Endodermal cell (in vitro differentiated cells): ENCODE results near the gene SPIN3. TPM values are rescaled to one million over a fixed set of nuclear protein-coding genes. Genes with fewer than 3 reads are reported as not detected.
"Not testable (repeated sequence)": the region's sequence is repeated elsewhere in the genome, so short reads cannot be mapped to it uniquely, and the experiment has no call there.

Experiments
- DNase-seq: peaks from one replicate; pipeline ENCODE4 v3.0.0-alpha.2; 2017
- H3K27ac ChIP-seq: 2 replicates; pipeline ENCODE4 v1.5.1; 2013; ENCODE audit warnings: mild to moderate bottlenecking, low read depth, low read length, moderate library complexity
- H3K27me3 ChIP-seq: 2 replicates; pipeline ENCODE4 v1.6.1; 2013; ENCODE audit warnings: mild to moderate bottlenecking, low read length, moderate library complexity; ENCODE audit not compliant: insufficient read depth, control insufficient read depth, poor library complexity, severe bottlenecking
- H3K36me3 ChIP-seq: 2 replicates; pipeline ENCODE4 v1.7.0; 2013; ENCODE audit warnings: mild to moderate bottlenecking, low read length, moderate library complexity; ENCODE audit not compliant: control insufficient read depth, insufficient read depth
- H3K4me1 ChIP-seq: one replicate; pipeline ENCODE4 v1.7.0; 2013; ENCODE audit warnings: low read length; ENCODE audit not compliant: control insufficient read depth, insufficient read depth
- H3K4me3 ChIP-seq: 2 replicates; pipeline ENCODE4 v1.5.1; 2013; ENCODE audit warnings: mild to moderate bottlenecking, low read length, moderate library complexity
- H3K9ac ChIP-seq: 2 replicates; pipeline ENCODE4 v1.6.1; 2013; ENCODE audit warnings: mild to moderate bottlenecking, low read length, moderate library complexity; ENCODE audit not compliant: poor library complexity, severe bottlenecking; ENCODE audit errors: extremely low read depth
- H3K9me3 ChIP-seq: 2 replicates; pipeline ENCODE4 v1.6.1; 2013; ENCODE audit warnings: mild to moderate bottlenecking, low read length, moderate library complexity; ENCODE audit not compliant: control insufficient read depth
- H3K27ac Mint-ChIP-seq: 2 replicates; pipeline ENCODE4 v1.8.0; 2020; ENCODE audit warnings: mixed read lengths
- H3K27me3 Mint-ChIP-seq: 2 replicates; pipeline ENCODE4 v1.8.0; 2021; ENCODE audit warnings: mild to moderate bottlenecking, mixed read lengths; ENCODE audit not compliant: insufficient read depth
- H3K36me3 Mint-ChIP-seq: 2 replicates; pipeline ENCODE4 v1.8.0; 2020; ENCODE audit warnings: low read depth, mixed read lengths
- H3K4me1 Mint-ChIP-seq: 2 replicates; pipeline ENCODE4 v1.8.0; 2020; ENCODE audit warnings: mixed read lengths
- H3K4me3 Mint-ChIP-seq: 2 replicates; pipeline ENCODE4 v1.8.0; 2020; ENCODE audit warnings: mild to moderate bottlenecking, moderate library complexity, mixed read lengths
- H3K9me3 Mint-ChIP-seq: 2 replicates; pipeline ENCODE4 v1.8.0; 2020; ENCODE audit warnings: mild to moderate bottlenecking, mixed read lengths
- WGBS, 2 experiments: methylation state at CpG; one replicate each; pipeline versions ENCODE4 v1.1.5 to v1.1.7; 2013; ENCODE audit warnings: missing lambda C conversion rate in 2 of 2, mixed read lengths in 1 of 2; ENCODE audit not compliant: insufficient coverage in 1 of 2, insufficient read length in 1 of 2; 5-methylcytosine and 5-hydroxymethylcytosine counted together
- long read RNA-seq, 4 experiments: library from polyadenylated mRNA in 2 of 4; library from RNA in 1 of 4; library from capped mRNA in 1 of 4; stranded (forward) in 3 of 4; unstranded in 1 of 4; transcript quantifications; one replicate each; pipeline ENCODE4 v2.0.0, GENCODE V29; 2020 to 2021; ENCODE audit warnings: inconsistent platforms in 1 of 4
- polyA plus RNA-seq, 2 experiments: library from polyadenylated mRNA; stranded (reverse); fragments of 50-300 nt; gene quantifications; one replicate each; pipeline ENCODE4 v1.2.3, GENCODE V29; 2013
- total RNA-seq, 2 donors: library from RNA; stranded (reverse); fragmentation: NEBNext Ultra II Directional in 1 of 2; extraction: Animal tissue kit (Norgen Biotek cat#: 25700) in 1 of 2; gene quantifications; 2 replicates in 1 of 2; 3 replicates in 1 of 2; pipeline ENCODE4 v1.2.1, GENCODE V29; 2021
- TF ChIP-seq, protein P1 (sequence below): fragments of 200-600 bp; sonication (generic); conservative IDR thresholded peaks from 2 replicates; pipeline ENCODE4 v1.5.0; 2021; ENCODE audit warnings: antibody characterized with exemption, mild to moderate bottlenecking

SPIN3 gene
- 10 to 100 TPM; 12.4 to 19.7 TPM for total RNA-seq
- 15.0 TPM for polyA plus RNA-seq (2013, experiment 1 of 2)
- 11.1 TPM for polyA plus RNA-seq (2013, experiment 2 of 2)
- long read RNA-seq, experiment 1, full-length matches to known transcripts: 3 of 6 reads
- long read RNA-seq, experiment 1, partial matches to known transcripts: 2 of 6 reads
- long read RNA-seq, experiment 1, other reads (novel, unspliced or antisense): 1 of 6 reads
- long read RNA-seq, experiment 2, full-length matches to known transcripts: 18 of 22 reads
- long read RNA-seq, experiment 2, partial matches to known transcripts: 0 of 22 reads
- long read RNA-seq, experiment 2, other reads (novel, unspliced or antisense): 4 of 22 reads
- long read RNA-seq, experiment 3, full-length matches to known transcripts: 45 of 51 reads
- long read RNA-seq, experiment 3, partial matches to known transcripts: 3 of 51 reads
- long read RNA-seq, experiment 3, other reads (novel, unspliced or antisense): 3 of 51 reads
- long read RNA-seq, experiment 4, full-length matches to known transcripts: 8 of 10 reads
- long read RNA-seq, experiment 4, partial matches to known transcripts: 0 of 10 reads
- long read RNA-seq, experiment 4, other reads (novel, unspliced or antisense): 2 of 10 reads

DNA sequence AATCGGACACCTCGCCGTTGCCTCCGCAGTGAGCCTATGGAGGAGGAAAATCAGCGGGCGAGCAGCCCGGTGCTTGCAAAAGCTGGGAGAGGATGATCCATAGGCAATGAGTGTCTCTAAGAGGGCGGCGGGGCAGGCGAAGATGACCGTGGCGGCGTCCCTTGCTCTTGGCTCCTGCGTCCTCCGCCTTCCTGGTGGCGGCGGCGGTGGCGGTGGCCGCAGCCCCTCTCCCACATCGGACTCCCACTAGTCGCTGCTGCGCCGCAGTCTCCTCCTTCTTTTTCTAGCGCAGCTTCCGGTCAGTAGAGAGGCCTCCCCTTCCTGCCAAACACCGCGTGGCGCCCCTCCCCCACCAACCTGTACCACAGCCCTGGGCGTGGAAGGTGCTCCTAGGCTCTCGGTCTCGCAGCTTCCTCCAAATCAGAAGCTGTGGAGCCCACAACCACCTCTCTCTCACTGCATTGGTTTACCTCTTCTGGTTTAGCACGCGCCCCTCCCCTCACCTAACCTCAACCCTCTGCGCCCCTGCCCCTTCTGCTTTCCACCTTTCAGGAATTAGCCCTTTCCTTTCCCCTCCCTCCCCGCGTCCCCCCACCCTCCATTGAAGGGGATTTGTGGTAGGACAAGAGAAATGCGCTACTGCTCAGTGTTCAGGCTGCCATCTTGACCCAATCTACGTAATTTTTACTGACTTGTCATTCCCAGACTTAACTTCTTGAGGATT is at the start of gene SPIN3:
TSS of gene SPIN3 (minus strand) at position 271 of the 724 bp plus-strand sequence. CDS start 594 bp downstream, outside the sequence.
- Histone ChIP-seq H3K27ac (peak within 1 kb of the TSS; percentile 69), H3K36me3 (peaks cover 27% of the 10 kb centered on the region), H3K27me3 (no peaks in the 10 kb centered on the region), H3K9me3 (peaks cover 1% of the 10 kb centered on the region), H3K4me1 (peaks cover 5% of the 10 kb centered on the region), H3K4me3 (peak within 1 kb of the TSS; percentile 89), H3K9ac (peak within 1 kb of the TSS; percentile 60)
- peaks cover 59% of the 10 kb centered on the region for H3K9me3 Mint-ChIP-seq
- H3K4me1 Mint-ChIP-seq: peaks cover 10% of the 10 kb centered on the region
- peaks cover 41% of the 10 kb centered on the region for H3K36me3 Mint-ChIP-seq
- 0% methylated on average over 34 of the region's 39 CpGs; no CpG with 5 or more reads in 1 of the 2 experiments for WGBS, 2 experiments
- peak; percentile 96 for DNase-seq
- peak within 1 kb of the TSS; percentile 95 for H3K27ac Mint-ChIP-seq
- peak within 1 kb of the TSS; percentile 91 for H3K4me3 Mint-ChIP-seq
- TF ChIP-seq, protein P1, sequence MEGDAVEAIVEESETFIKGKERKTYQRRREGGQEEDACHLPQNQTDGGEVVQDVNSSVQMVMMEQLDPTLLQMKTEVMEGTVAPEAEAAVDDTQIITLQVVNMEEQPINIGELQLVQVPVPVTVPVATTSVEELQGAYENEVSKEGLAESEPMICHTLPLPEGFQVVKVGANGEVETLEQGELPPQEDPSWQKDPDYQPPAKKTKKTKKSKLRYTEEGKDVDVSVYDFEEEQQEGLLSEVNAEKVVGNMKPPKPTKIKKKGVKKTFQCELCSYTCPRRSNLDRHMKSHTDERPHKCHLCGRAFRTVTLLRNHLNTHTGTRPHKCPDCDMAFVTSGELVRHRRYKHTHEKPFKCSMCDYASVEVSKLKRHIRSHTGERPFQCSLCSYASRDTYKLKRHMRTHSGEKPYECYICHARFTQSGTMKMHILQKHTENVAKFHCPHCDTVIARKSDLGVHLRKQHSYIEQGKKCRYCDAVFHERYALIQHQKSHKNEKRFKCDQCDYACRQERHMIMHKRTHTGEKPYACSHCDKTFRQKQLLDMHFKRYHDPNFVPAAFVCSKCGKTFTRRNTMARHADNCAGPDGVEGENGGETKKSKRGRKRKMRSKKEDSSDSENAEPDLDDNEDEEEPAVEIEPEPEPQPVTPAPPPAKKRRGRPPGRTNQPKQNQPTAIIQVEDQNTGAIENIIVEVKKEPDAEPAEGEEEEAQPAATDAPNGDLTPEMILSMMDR: no peak
- no peaks in the 10 kb centered on the region for H3K27me3 Mint-ChIP-seq

DNA sequence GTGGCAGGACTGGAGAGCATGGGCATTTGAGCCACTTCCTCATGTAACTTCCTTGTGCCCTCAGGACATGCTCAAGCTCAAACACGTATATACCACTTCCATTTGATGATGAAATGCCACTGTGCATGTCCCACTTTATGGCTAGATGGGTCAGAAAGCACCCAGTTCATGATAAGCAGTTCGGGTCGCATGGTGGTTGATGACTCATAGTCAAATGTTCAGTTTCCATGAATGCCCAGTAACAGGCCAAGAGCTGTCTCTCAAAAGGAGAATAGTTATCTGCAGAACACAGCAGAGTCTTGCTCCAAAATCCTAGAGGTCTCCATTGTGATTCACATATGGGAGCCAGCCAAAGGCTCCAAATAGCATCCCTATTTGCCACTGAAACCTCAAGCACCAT is 48.9 kb upstream of the SPIN3 start:
- H3K4me3 ChIP-seq: no peak overlapping the region
- H3K4me1 ChIP-seq: no peaks in the 10 kb centered on the region
- H3K36me3 Mint-ChIP-seq: peaks cover 2% of the 10 kb centered on the region
- 76 to 86% methylated on average over 1 to 3 of the region's 3 CpGs for WGBS, 2 experiments
- no peaks in the 10 kb centered on the region for H3K27me3 Mint-ChIP-seq
- no peak overlapping the region for H3K27ac Mint-ChIP-seq
- no peaks in the 10 kb centered on the region for H3K36me3 ChIP-seq
- no peak overlapping the region for H3K4me3 Mint-ChIP-seq
- no peaks in the 10 kb centered on the region for H3K27me3 ChIP-seq
- no peak overlapping the region for H3K27ac ChIP-seq
- no peak overlapping the region for H3K9ac ChIP-seq
- DNase-seq: no peak
- H3K9me3 ChIP-seq: no peaks in the 10 kb centered on the region
- TF ChIP-seq, protein P1: no peak
- H3K4me1 Mint-ChIP-seq: no peaks in the 10 kb centered on the region
- peaks cover 70% of the 10 kb centered on the region for H3K9me3 Mint-ChIP-seq

DNA sequence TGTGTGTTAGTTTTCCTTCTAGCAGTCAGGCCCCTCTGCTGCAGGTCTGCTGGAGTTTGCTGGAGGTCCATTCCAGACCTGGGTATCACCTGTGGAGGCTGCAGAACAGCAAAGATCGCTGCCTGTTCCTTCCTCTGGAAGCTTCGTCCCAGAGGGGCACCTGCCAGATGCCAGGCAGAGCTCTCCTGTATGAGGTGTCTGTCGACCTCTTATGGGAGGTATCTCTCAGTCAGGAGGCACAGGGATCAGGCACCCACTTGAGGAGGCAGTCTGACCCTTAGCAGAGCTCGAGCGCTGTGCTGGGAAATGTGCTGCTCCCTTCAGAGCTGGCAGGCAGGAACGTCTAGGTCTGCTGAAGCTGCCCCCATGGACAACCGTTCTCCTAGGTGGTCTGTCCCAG is 41.9 kb upstream of the SPIN3 start:
- Mint-ChIP-seq H3K9me3 (peaks cover 70% of the 10 kb centered on the region), H3K27me3 (peaks cover 14% of the 10 kb centered on the region)
- not testable (repeated sequence) for H3K4me3 ChIP-seq, H3K9me3 ChIP-seq, H3K36me3 Mint-ChIP-seq, H3K4me1 ChIP-seq, H3K27ac ChIP-seq, H3K27ac Mint-ChIP-seq, H3K36me3 ChIP-seq, H3K4me3 Mint-ChIP-seq, H3K9ac ChIP-seq, H3K27me3 ChIP-seq, H3K4me1 Mint-ChIP-seq, DNase-seq
- WGBS, 2 experiments: 67 to 86% methylated on average over 1 to 7 of the region's 7 CpGs
